HEK293 (cell line): ENCODE results near the gene C9orf153.

Experiments used
- GLI2 ChIP-seq: fragments of 450-650 bp; formaldehyde crosslinking; IDR thresholded peaks from 2 replicates; pipeline ENCODE4; 2017; ENCODE audit warnings: missing biosample characterization, missing genetic modification characterization, low read depth, borderline replicate concordance
- KLF1 ChIP-seq: fragments of 450-650 bp; formaldehyde crosslinking; IDR thresholded peaks from 2 replicates; pipeline ENCODE4 v1.5.1; 2016; ENCODE audit warnings: missing biosample characterization, missing genetic modification characterization
- KLF9 ChIP-seq: fragments of 450-650 bp; formaldehyde crosslinking; IDR thresholded peaks from 2 replicates; pipeline ENCODE4 v1.5.1; 2016; ENCODE audit warnings: missing biosample characterization, missing genetic modification characterization, low read depth
- REPIN1 ChIP-seq: fragments of 450-650 bp; formaldehyde crosslinking; IDR thresholded peaks from 2 replicates; pipeline ENCODE4 v1.5.1; 2017; ENCODE audit warnings: missing biosample characterization, missing genetic modification characterization, low read depth
- SETDB1 ChIP-seq: IDR thresholded peaks from one replicate; pipeline ENCODE4 v1.6.1; 2017; ENCODE audit warnings: mild to moderate bottlenecking, low read length, moderate library complexity, mixed read lengths; ENCODE audit not compliant: insufficient read length
- SP2 ChIP-seq: fragments of 450-650 bp; formaldehyde crosslinking; IDR thresholded peaks from 2 replicates; pipeline ENCODE4 v1.5.1; 2016; ENCODE audit warnings: missing biosample characterization, missing genetic modification characterization
- TRIM28 ChIP-seq: IDR thresholded peaks from 2 replicates; pipeline ENCODE4 v1.6.1; 2011; ENCODE audit warnings: low read length, control low read depth, borderline replicate concordance
- ZEB2 ChIP-seq: fragments of 450-650 bp; formaldehyde crosslinking; IDR thresholded peaks from 2 replicates; pipeline ENCODE4 v1.5.1; 2016; ENCODE audit warnings: missing biosample characterization, missing genetic modification characterization
- ZIC2 ChIP-seq: fragments of 450-650 bp; formaldehyde crosslinking; IDR thresholded peaks from 2 replicates; pipeline ENCODE4 v1.5.1; 2016; ENCODE audit warnings: missing biosample characterization, missing genetic modification characterization
- ZNF155 ChIP-seq: fragments of 450-650 bp; formaldehyde crosslinking; IDR thresholded peaks from 2 replicates; pipeline ENCODE4 v1.5.1; 2016; ENCODE audit warnings: missing biosample characterization, missing genetic modification characterization
- ZNF214 ChIP-seq: fragments of 450-650 bp; formaldehyde crosslinking; IDR thresholded peaks from 2 replicates; pipeline ENCODE4 v1.5.1; 2017; ENCODE audit warnings: missing biosample characterization, mild to moderate bottlenecking, missing genetic modification characterization, borderline replicate concordance
- ZNF311 ChIP-seq: fragments of 450-650 bp; formaldehyde crosslinking; IDR thresholded peaks from 2 replicates; pipeline ENCODE4 v1.5.1; 2017; ENCODE audit warnings: missing biosample characterization, missing genetic modification characterization, borderline replicate concordance
- ZNF335 ChIP-seq: fragments of 450-650 bp; formaldehyde crosslinking; conservative IDR thresholded peaks from 2 replicates; pipeline ENCODE4 v1.5.1; 2016; ENCODE audit warnings: missing biosample characterization, missing genetic modification characterization
- ZNF37A ChIP-seq: fragments of 450-650 bp; IDR thresholded peaks from 2 replicates; pipeline ENCODE4 v1.5.1; 2018; ENCODE audit warnings: missing biosample characterization, missing genetic modification characterization
- ZNF433 ChIP-seq: fragments of 450-650 bp; formaldehyde crosslinking; IDR thresholded peaks from 2 replicates; pipeline ENCODE4 v1.5.1; 2016; ENCODE audit warnings: missing biosample characterization, missing genetic modification characterization, low read depth
- ZNF510 ChIP-seq: fragments of 450-650 bp; formaldehyde crosslinking; IDR thresholded peaks from 2 replicates; pipeline ENCODE4 v1.5.1; 2018; ENCODE audit warnings: mild to moderate bottlenecking, missing genetic modification characterization, missing biosample characterization; ENCODE audit not compliant: insufficient replicate concordance
- ZNF521 ChIP-seq: fragments of 450-650 bp; formaldehyde crosslinking; IDR thresholded peaks from 2 replicates; pipeline ENCODE4 v1.5.1; 2017; ENCODE audit warnings: missing biosample characterization, mild to moderate bottlenecking, missing genetic modification characterization
- ZNF530 ChIP-seq: fragments of 450-650 bp; formaldehyde crosslinking; IDR thresholded peaks from 2 replicates; pipeline ENCODE4 v1.5.1; 2016; ENCODE audit warnings: low read depth, missing biosample characterization, missing genetic modification characterization
- ZNF549 ChIP-seq: fragments of 450-650 bp; IDR thresholded peaks from 2 replicates; pipeline ENCODE4 v1.5.1; 2018; ENCODE audit warnings: missing biosample characterization, missing genetic modification characterization, mild to moderate bottlenecking, inconsistent platforms, moderate library complexity
- ZNF571 ChIP-seq: fragments of 450-650 bp; formaldehyde crosslinking; IDR thresholded peaks from 2 replicates; pipeline ENCODE4 v1.5.0; 2017; ENCODE audit warnings: missing biosample characterization, missing genetic modification characterization
- ZNF610 ChIP-seq: fragments of 450-650 bp; formaldehyde crosslinking; IDR thresholded peaks from 2 replicates; pipeline ENCODE4 v1.5.1; 2016; ENCODE audit warnings: missing biosample characterization, missing genetic modification characterization, borderline replicate concordance
- ZNF626 ChIP-seq: fragments of 450-650 bp; sonication (Bioruptor Pico); formaldehyde crosslinking; IDR thresholded peaks from 2 replicates; pipeline ENCODE4 v1.5.1; 2018; ENCODE audit warnings: missing biosample characterization, missing genetic modification characterization, inconsistent platforms
- ZNF629 ChIP-seq: fragments of 450-650 bp; formaldehyde crosslinking; IDR thresholded peaks from 2 replicates; pipeline ENCODE4 v1.5.1; 2017; ENCODE audit warnings: missing biosample characterization, missing genetic modification characterization
- ZNF654 ChIP-seq: fragments of 450-650 bp; formaldehyde crosslinking; IDR thresholded peaks from 2 replicates; pipeline ENCODE4 v1.5.1; 2016; ENCODE audit warnings: low read depth, missing biosample characterization, missing genetic modification characterization
- ZNF660 ChIP-seq: fragments of 450-650 bp; IDR thresholded peaks from 2 replicates; pipeline ENCODE4 v1.5.1; 2018; ENCODE audit warnings: missing biosample characterization, mild to moderate bottlenecking, missing genetic modification characterization
- ZNF664 ChIP-seq: fragments of 450-650 bp; formaldehyde crosslinking; IDR thresholded peaks from 2 replicates; pipeline ENCODE4 v1.5.1; 2016; ENCODE audit warnings: missing biosample characterization, missing genetic modification characterization
- ZNF677 ChIP-seq: fragments of 450-650 bp; IDR thresholded peaks from 2 replicates; pipeline ENCODE4 v1.5.0; 2018; ENCODE audit warnings: missing biosample characterization, mild to moderate bottlenecking, missing genetic modification characterization, moderate library complexity
- ZNF704 ChIP-seq: fragments of 450-650 bp; formaldehyde crosslinking; IDR thresholded peaks from 2 replicates; pipeline ENCODE4 v1.5.1; 2016; ENCODE audit warnings: missing biosample characterization, missing genetic modification characterization
- ZNF776 ChIP-seq: fragments of 450-650 bp; formaldehyde crosslinking; IDR thresholded peaks from 2 replicates; pipeline ENCODE4 v1.5.0; 2017; ENCODE audit warnings: missing biosample characterization, missing genetic modification characterization, borderline replicate concordance
- ZNF785 ChIP-seq: fragments of 450-650 bp; formaldehyde crosslinking; IDR thresholded peaks from 2 replicates; pipeline ENCODE4 v1.5.1; 2016; ENCODE audit warnings: missing biosample characterization, missing genetic modification characterization
- ZXDB ChIP-seq: fragments of 450-650 bp; formaldehyde crosslinking; IDR thresholded peaks from 2 replicates; pipeline ENCODE4 v1.5.1; 2016; ENCODE audit warnings: missing biosample characterization, missing genetic modification characterization
- TF ChIP-seq, protein P1 (sequence below): fragments of 450-650 bp; formaldehyde crosslinking; IDR thresholded peaks from 2 replicates; pipeline ENCODE4 v1.5.1; 2017; ENCODE audit warnings: missing biosample characterization, missing genetic modification characterization
- TF ChIP-seq, protein P2 (sequence below): fragments of 450-650 bp; formaldehyde crosslinking; IDR thresholded peaks from 2 replicates; pipeline ENCODE4 v1.5.1; 2016; ENCODE audit warnings: missing biosample characterization, missing genetic modification characterization, borderline replicate concordance
- TF ChIP-seq, protein P3 (sequence below): fragments of 450-650 bp; formaldehyde crosslinking; conservative IDR thresholded peaks from 2 replicates; pipeline ENCODE4 v1.5.1; 2016; ENCODE audit warnings: low read depth, missing biosample characterization, missing genetic modification characterization
- TF ChIP-seq, protein P4 (sequence below): sonication (generic); formaldehyde crosslinking; IDR thresholded peaks from 2 replicates; pipeline ENCODE4 v1.8.1; 2022; ENCODE audit warnings: mild to moderate bottlenecking, moderate library complexity, missing genetic modification reagents

The C9orf153 gene

GRCh38 chr9:86175223-86175622 lies 84.2 kb downstream of the C9orf153 start (continued):
- TF ChIP-seq ZNF335 (tag by site-specific recombination) (no peak), REPIN1 (tag by site-specific recombination) (no peak), ZNF629 (tag by site-specific recombination) (peak; percentile 95), KLF1 (tag by site-specific recombination) (no peak), ZNF785 (tag by site-specific recombination) (no peak), ZNF654 (tag by site-specific recombination) (no peak), SETDB1 (no peak), TRIM28 (no peak), ZNF433 (tag by site-specific recombination) (no peak), ZNF510 (tag by site-specific recombination) (no peak), ZNF677 (tag by site-specific recombination) (no peak), GLI2 (tag by site-specific recombination) (no peak), ZNF610 (tag by site-specific recombination) (no peak), ZNF530 (tag by site-specific recombination) (no peak), SP2 (0 out of 2 replicates have a peak, but pooled peaks have one; percentile 17), ZNF704 (tag by site-specific recombination) (no peak), ZEB2 (tag by site-specific recombination) (peak; percentile 35; the same call in 1 of the 2 replicates), ZNF660 (tag by site-specific recombination) (peak; percentile 61; the same call in 1 of the 2 replicates), ZNF311 (tag by site-specific recombination) (no peak), ZIC2 (tag by site-specific recombination) (no peak), ZXDB (tag by site-specific recombination) (peak; percentile 70), KLF9 (tag by site-specific recombination) (no peak), ZNF521 (tag by site-specific recombination) (no peak), ZNF571 (tag by site-specific recombination) (no peak), ZNF155 (tag by site-specific recombination) (no peak), ZNF626 (tag by site-specific recombination) (no peak), ZNF776 (tag by site-specific recombination) (no peak), ZNF664 (tag by site-specific recombination) (no peak), ZNF549 (no peak), ZNF37A (tag by site-specific recombination) (no peak), ZNF214 (tag by site-specific recombination) (no peak)
- TF ChIP-seq, protein P1, sequence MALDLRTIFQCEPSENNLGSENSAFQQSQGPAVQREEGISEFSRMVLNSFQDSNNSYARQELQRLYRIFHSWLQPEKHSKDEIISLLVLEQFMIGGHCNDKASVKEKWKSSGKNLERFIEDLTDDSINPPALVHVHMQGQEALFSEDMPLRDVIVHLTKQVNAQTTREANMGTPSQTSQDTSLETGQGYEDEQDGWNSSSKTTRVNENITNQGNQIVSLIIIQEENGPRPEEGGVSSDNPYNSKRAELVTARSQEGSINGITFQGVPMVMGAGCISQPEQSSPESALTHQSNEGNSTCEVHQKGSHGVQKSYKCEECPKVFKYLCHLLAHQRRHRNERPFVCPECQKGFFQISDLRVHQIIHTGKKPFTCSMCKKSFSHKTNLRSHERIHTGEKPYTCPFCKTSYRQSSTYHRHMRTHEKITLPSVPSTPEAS (tag by site-specific recombination) = no peak
- TF ChIP-seq, protein P2, sequence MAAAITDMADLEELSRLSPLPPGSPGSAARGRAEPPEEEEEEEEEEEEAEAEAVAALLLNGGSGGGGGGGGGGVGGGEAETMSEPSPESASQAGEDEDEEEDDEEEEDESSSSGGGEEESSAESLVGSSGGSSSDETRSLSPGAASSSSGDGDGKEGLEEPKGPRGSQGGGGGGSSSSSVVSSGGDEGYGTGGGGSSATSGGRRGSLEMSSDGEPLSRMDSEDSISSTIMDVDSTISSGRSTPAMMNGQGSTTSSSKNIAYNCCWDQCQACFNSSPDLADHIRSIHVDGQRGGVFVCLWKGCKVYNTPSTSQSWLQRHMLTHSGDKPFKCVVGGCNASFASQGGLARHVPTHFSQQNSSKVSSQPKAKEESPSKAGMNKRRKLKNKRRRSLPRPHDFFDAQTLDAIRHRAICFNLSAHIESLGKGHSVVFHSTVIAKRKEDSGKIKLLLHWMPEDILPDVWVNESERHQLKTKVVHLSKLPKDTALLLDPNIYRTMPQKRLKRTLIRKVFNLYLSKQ = no peak
- TF ChIP-seq, protein P3, sequence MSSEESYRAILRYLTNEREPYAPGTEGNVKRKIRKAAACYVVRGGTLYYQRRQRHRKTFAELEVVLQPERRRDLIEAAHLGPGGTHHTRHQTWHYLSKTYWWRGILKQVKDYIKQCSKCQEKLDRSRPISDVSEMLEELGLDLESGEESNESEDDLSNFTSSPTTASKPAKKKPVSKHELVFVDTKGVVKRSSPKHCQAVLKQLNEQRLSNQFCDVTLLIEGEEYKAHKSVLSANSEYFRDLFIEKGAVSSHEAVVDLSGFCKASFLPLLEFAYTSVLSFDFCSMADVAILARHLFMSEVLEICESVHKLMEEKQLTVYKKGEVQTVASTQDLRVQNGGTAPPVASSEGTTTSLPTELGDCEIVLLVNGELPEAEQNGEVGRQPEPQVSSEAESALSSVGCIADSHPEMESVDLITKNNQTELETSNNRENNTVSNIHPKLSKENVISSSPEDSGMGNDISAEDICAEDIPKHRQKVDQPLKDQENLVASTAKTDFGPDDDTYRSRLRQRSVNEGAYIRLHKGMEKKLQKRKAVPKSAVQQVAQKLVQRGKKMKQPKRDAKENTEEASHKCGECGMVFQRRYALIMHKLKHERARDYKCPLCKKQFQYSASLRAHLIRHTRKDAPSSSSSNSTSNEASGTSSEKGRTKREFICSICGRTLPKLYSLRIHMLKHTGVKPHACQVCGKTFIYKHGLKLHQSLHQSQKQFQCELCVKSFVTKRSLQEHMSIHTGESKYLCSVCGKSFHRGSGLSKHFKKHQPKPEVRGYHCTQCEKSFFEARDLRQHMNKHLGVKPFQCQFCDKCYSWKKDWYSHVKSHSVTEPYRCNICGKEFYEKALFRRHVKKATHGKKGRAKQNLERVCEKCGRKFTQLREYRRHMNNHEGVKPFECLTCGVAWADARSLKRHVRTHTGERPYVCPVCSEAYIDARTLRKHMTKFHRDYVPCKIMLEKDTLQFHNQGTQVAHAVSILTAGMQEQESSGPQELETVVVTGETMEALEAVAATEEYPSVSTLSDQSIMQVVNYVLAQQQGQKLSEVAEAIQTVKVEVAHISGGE (tag by site-specific recombination) = no peak
- TF ChIP-seq, protein P4, sequence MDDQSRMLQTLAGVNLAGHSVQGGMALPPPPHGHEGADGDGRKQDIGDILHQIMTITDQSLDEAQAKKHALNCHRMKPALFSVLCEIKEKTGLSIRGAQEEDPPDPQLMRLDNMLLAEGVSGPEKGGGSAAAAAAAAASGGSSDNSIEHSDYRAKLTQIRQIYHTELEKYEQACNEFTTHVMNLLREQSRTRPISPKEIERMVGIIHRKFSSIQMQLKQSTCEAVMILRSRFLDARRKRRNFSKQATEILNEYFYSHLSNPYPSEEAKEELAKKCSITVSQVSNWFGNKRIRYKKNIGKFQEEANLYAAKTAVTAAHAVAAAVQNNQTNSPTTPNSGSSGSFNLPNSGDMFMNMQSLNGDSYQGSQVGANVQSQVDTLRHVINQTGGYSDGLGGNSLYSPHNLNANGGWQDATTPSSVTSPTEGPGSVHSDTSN = no peak
